ENCODE data around the gene NKX6-1.

NKX6-1 gene

GRCh38 chr4:84477738-84478137 lies 21.4 kb downstream of the NKX6-1 start:
- no peak for DNase-seq (ENCODE audit: low spot score)

GRCh38 chr4:84474107-84474506 lies 25.0 kb downstream of the NKX6-1 start:
- no peak for DNase-seq (ENCODE audit: low spot score)

- DNase-seq (ENCODE audit: low spot score), result no peak
These were observed 26.9 kb downstream of the NKX6-1 start for GRCh38 chr4:84472154-84472553.

- no peak for DNase-seq (ENCODE audit: low spot score)
These were observed 28.8 kb downstream of the NKX6-1 start for GRCh38 chr4:84470204-84470785.

- no peak for DNase-seq (ENCODE audit: low spot score)
These were observed 31.5 kb downstream of the NKX6-1 start for GRCh38 chr4:84467601-84468000.

- no peak for DNase-seq (ENCODE audit: low spot score)
These were observed 39.3 kb downstream of the NKX6-1 start for GRCh38 chr4:84459783-84460182.

DNA sequence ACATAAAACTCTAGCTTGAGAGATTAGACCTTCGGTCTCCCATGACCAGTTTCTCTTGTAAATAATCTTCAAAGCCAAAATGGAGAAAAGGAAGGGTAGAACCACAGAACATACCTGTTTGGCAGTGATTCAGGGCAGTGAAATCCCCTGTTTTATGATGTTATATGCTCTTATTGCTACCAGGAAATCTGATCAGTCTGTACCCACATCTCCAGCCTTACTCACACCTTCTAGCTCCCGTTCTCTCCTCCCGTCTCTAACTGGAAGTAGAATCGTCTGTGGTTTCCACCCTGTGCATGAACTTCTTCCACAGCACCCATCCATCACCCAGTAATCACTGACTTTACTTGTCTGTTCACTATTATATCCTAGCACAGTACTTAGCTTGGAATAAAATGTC lies 42.9 kb downstream of the NKX6-1 start:
- no peak for DNase-seq (ENCODE audit: low spot score)

DNA sequence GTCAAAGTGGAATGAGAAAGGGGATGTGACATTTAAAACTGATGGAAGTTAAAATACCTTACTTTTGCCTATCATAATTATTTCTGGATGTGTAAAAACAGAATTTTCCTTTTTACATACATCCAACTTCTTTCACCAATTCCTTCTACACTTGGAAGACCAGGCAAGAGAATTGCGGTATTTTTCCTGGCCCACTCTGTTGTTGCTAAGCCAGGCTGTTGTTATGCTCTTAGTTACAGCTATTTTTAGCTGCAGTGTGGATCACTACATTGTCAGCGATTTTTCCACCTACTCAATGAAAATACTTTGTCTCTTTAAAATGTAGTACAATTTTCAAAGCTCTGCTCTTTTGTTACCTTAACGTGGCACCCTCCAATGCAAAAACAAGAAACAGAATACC lies 43.4 kb downstream of the NKX6-1 start:
- DNase-seq (ENCODE audit: low spot score), result no peak

GRCh38 chr4:84451546-84451945 lies 47.5 kb downstream of the NKX6-1 start:
- DNase-seq (ENCODE audit: low spot score), result no peak

GRCh38 chr4:84443523-84443922 lies 55.6 kb downstream of the NKX6-1 start:
- DNase-seq (ENCODE audit: low spot score), result no peak

DNA sequence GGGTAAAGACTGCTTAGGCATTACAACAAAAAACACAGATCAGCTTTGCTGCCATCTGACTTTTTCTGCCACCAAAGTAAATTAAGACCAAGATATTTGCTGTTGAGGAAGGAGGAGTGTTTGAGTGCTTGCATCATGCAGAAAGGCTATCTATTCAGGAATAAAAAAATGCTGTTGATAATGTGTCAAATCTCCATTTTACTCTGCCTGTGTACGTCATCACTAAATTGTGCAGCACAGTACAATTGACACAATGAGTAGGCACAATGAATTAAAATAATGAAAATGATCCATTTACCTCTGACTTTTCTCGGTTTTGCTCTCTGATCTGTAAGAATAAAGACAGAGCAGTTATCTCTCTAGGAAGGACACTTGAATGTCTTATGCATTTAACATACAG lies 56.3 kb downstream of the NKX6-1 start:
- DNase-seq (ENCODE audit: low spot score), result no peak

Measured in AG08396 (cell line).